Cardiac fibroblast (primary cell): ENCODE results near the gene PGM5.

Source experiments
- DNase-seq, 2 donors: peaks; one replicate each; pipeline versions ENCODE4 v3.0.0 to v3.0.0-alpha.2; 2010; ENCODE audit warnings: low read depth in 2 of 2
- H3K4me3 ChIP-seq, 2 donors: replicated peaks in 1 of 2; 1 replicate in 1 of 2; 2 replicates in 1 of 2; pipeline ENCODE4 v1.5.1; 2011; ENCODE audit warnings: low read depth in 2 of 2, low read length in 2 of 2, mild to moderate bottlenecking in 2 of 2, moderate library complexity in 1 of 2
- TF ChIP-seq, protein P1 (sequence below): IDR thresholded peaks from one replicate; pipeline ENCODE4 v1.5.1; 2011; ENCODE audit warnings: low read depth, mild to moderate bottlenecking, low read length, inconsistent platforms

Gene PGM5

DNA sequence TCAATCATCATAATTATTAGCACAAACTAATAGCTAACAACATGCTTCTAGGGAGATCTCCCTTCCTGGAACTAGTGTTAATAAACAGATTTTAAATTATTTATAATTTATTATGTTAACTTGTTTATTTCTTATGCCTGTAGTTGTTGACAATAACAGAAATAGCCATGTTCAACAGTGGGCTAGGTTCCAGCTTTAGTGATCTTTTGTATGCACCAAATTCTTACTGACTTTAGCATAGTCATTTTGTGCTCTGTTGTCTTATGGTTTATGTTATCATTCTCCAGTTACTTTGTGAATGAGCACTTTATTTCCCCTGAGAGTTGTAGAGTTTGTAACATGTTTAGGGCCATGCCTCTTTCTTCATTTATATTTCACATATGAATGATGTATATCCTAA is 113.7 kb downstream of the PGM5 start:
- DNase-seq: no peak
- no peak overlapping the region for H3K4me3 ChIP-seq
- TF ChIP-seq, protein P1, sequence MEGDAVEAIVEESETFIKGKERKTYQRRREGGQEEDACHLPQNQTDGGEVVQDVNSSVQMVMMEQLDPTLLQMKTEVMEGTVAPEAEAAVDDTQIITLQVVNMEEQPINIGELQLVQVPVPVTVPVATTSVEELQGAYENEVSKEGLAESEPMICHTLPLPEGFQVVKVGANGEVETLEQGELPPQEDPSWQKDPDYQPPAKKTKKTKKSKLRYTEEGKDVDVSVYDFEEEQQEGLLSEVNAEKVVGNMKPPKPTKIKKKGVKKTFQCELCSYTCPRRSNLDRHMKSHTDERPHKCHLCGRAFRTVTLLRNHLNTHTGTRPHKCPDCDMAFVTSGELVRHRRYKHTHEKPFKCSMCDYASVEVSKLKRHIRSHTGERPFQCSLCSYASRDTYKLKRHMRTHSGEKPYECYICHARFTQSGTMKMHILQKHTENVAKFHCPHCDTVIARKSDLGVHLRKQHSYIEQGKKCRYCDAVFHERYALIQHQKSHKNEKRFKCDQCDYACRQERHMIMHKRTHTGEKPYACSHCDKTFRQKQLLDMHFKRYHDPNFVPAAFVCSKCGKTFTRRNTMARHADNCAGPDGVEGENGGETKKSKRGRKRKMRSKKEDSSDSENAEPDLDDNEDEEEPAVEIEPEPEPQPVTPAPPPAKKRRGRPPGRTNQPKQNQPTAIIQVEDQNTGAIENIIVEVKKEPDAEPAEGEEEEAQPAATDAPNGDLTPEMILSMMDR: no peak

DNA sequence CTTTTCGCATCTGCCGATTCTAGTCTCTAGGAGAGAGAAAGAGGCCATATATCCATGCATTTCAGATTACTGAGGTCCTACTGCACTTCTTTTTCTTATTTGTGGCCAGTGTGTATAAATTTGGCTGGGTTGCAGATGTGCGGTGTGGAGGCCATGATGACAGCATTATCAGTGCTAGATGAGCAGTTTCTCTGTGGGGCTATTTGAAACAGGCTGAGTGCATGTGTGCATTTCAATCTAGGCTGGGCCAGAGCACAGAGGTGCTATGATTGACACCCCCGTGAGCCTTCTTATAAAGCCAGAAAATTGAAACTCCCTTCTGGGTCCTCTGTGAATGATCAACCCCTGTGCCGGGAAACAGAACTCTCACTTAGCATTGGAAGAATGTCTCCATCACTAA is 114.2 kb downstream of the PGM5 start:
- H3K4me3 ChIP-seq: no peak overlapping the region
- no peak for DNase-seq
- TF ChIP-seq, protein P1: no peak

GRCh38 chr9:68472119-68472518 is 115.7 kb downstream of the PGM5 start:
- TF ChIP-seq, protein P1: no peak
- no peak for DNase-seq
- H3K4me3 ChIP-seq: no peak overlapping the region

GRCh38 chr9:68473790-68474189 is 117.4 kb downstream of the PGM5 start:
- H3K4me3 ChIP-seq: no peak overlapping the region
- TF ChIP-seq, protein P1: no peak
- DNase-seq: no peak

GRCh38 chr9:68476422-68476821 is 120.0 kb downstream of the PGM5 start:
- TF ChIP-seq, protein P1: no peak
- no peak overlapping the region for H3K4me3 ChIP-seq
- no peak for DNase-seq

DNA sequence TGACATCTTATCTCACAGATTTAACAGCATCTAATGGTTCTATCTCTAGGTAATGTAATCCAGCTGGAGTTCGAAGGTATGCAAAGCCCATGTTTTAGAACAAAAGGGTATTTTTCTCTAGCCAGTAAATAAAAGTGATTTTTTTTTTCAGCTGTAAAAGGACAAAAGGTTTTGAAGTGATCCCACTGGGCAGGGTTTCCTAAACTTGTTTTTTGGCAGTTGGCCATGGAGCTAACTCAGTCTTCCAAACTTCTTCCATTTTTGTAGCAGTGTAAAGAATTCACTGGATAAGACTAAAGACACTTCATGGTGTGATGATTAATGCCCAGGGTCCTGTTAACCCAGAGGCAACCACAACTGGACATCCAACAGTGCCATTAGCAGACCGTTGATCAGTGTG is 120.4 kb downstream of the PGM5 start:
- TF ChIP-seq, protein P1: no peak
- no peak for DNase-seq
- no peak overlapping the region for H3K4me3 ChIP-seq

DNA sequence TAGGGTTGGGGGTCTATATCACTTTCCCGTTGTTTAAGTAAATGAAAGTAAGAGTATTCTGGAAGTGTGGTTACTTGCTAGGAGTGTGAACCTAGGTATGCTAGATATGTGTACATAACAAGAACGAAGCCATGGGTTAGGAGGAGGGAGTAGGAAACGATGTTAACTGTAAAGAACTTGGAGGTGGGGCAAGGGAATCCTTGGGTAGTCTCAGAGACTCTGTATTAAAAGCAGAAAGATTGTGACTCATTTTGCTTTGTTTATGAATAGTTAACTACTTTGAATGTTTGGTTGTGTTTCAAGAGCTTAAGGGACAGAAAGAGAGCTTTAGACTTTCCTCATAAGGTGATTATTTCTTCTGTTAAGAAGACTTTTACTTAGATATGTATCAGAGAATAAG is 124.4 kb downstream of the PGM5 start:
- TF ChIP-seq, protein P1: no peak
- DNase-seq: no peak
- H3K4me3 ChIP-seq: no peak overlapping the region
